AG10803 (cell line): ENCODE data around the gene KTI12.
"Not testable (repeated sequence)": the region's sequence is repeated elsewhere in the genome, so short reads cannot be mapped to it uniquely, and the experiment has no call there.

ENCODE experiments used
- DNase-seq: peaks from one replicate; pipeline ENCODE4 v3.0.0; 2010; ENCODE audit warnings: low read depth
- H3K4me3 ChIP-seq: 2 replicates; pipeline ENCODE4 v1.5.1; 2011; ENCODE audit warnings: mild to moderate bottlenecking, low read length, control low read depth
- CTCF ChIP-seq: conservative IDR thresholded peaks from 2 replicates; pipeline ENCODE4 v1.5.1; 2011; ENCODE audit warnings: mild to moderate bottlenecking, low read length, control low read depth, inconsistent platforms

The KTI12 gene

GRCh38 chr1:52037402-52037814, 3.8 kb upstream of the KTI12 start:
- DNase-seq, result peak; percentile 58
- H3K4me3 ChIP-seq, result no peak overlapping the region
- no peak for TF ChIP-seq CTCF

GRCh38 chr1:52034050-52034384, 407 bp upstream of the KTI12 start:
- TF ChIP-seq CTCF, result no peak
- DNase-seq, result no peak
- peak overlapping the region; percentile 91 for H3K4me3 ChIP-seq

- TF ChIP-seq CTCF, result no peak
- H3K4me3 ChIP-seq, result peak overlapping the region; percentile 91
- peak; percentile 69 for DNase-seq
Observed at GRCh38 chr1:52032785-52033131, 852 bp downstream of the KTI12 start.

GRCh38 chr1:52032124-52032784, 1.4 kb downstream of the KTI12 start:
- H3K4me3 ChIP-seq, result peak overlapping the region; percentile 91
- no peak for DNase-seq
- TF ChIP-seq CTCF, result no peak; the same call in 1 of the 2 replicates

GRCh38 chr1:52028839-52029238, 4.8 kb downstream of the KTI12 start:
- H3K4me3 ChIP-seq, DNase-seq: not testable (repeated sequence)

GRCh38 chr1:52028328-52028727, 5.3 kb downstream of the KTI12 start:
- no peak for DNase-seq
- no peak overlapping the region for H3K4me3 ChIP-seq
- TF ChIP-seq CTCF, result no peak

- no peak for TF ChIP-seq CTCF
- DNase-seq, result no peak
- no peak overlapping the region for H3K4me3 ChIP-seq
Observed at GRCh38 chr1:52026278-52026677, 7.3 kb downstream of the KTI12 start.

- no peak for TF ChIP-seq CTCF
- DNase-seq, result no peak
- no peak overlapping the region for H3K4me3 ChIP-seq
Observed at GRCh38 chr1:52022133-52022532, 11.5 kb downstream of the KTI12 start.
